ENCODE data around the gene ACOX1. TPM values are rescaled to one million over a fixed set of nuclear protein-coding genes. Genes with fewer than 3 reads are reported as not detected.
A peak's percentile ranks its signal among the peaks of the same experiment; 100 is the strongest.

ACOX1 gene
- total and polyA plus RNA-seq, 2 of the 13 experiments (the other 11 are each of a cell fraction or from before 2014, with no cell fraction given): 86.4 to 120 TPM

DNA sequence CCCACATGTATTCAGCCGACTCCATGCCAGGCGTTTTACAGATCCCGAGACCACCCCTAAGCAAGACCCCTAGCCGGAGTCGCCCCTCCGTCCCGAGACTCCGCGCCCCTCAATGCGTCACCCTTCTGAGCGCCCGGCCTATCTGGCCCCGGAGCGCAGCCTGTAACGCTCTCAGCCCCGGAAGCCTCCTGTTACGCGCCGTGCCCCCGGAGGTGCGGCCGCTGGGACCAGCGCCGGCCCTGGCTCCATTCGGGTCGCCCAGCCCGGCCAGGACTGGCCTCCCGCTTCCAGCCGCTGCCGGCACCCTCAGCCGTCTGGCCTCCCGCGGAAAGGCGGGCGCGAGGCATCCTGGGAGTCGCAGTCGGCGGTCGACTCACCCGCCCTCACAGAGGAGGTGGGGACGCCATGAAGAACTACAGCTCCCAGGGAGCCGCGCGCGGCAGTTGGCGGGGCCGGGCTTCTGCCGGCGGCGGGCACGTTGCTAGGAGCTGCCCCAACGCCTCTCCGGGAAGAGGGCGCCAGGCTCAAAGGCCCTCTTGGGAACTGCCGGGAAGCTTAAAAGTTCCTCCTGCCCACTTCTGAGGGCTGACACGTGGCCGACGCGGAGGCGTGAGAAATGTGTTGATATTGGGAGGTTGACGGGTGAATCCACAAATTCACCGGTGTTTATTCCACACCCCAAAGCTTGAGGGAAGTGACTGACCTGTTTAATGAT lies 38.1 kb downstream of the ACOX1 start, which contains the start of gene FBF1 (continued):
- TF ChIP-seq, protein P1, sequence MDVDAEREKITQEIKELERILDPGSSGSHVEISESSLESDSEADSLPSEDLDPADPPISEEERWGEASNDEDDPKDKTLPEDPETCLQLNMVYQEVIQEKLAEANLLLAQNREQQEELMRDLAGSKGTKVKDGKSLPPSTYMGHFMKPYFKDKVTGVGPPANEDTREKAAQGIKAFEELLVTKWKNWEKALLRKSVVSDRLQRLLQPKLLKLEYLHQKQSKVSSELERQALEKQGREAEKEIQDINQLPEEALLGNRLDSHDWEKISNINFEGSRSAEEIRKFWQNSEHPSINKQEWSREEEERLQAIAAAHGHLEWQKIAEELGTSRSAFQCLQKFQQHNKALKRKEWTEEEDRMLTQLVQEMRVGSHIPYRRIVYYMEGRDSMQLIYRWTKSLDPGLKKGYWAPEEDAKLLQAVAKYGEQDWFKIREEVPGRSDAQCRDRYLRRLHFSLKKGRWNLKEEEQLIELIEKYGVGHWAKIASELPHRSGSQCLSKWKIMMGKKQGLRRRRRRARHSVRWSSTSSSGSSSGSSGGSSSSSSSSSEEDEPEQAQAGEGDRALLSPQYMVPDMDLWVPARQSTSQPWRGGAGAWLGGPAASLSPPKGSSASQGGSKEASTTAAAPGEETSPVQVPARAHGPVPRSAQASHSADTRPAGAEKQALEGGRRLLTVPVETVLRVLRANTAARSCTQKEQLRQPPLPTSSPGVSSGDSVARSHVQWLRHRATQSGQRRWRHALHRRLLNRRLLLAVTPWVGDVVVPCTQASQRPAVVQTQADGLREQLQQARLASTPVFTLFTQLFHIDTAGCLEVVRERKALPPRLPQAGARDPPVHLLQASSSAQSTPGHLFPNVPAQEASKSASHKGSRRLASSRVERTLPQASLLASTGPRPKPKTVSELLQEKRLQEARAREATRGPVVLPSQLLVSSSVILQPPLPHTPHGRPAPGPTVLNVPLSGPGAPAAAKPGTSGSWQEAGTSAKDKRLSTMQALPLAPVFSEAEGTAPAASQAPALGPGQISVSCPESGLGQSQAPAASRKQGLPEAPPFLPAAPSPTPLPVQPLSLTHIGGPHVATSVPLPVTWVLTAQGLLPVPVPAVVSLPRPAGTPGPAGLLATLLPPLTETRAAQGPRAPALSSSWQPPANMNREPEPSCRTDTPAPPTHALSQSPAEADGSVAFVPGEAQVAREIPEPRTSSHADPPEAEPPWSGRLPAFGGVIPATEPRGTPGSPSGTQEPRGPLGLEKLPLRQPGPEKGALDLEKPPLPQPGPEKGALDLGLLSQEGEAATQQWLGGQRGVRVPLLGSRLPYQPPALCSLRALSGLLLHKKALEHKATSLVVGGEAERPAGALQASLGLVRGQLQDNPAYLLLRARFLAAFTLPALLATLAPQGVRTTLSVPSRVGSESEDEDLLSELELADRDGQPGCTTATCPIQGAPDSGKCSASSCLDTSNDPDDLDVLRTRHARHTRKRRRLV (CRISPR knock-in tag; IDR thresholded peaks at IDR 0.05): peak; percentile 82
- TF ChIP-seq, protein P2, sequence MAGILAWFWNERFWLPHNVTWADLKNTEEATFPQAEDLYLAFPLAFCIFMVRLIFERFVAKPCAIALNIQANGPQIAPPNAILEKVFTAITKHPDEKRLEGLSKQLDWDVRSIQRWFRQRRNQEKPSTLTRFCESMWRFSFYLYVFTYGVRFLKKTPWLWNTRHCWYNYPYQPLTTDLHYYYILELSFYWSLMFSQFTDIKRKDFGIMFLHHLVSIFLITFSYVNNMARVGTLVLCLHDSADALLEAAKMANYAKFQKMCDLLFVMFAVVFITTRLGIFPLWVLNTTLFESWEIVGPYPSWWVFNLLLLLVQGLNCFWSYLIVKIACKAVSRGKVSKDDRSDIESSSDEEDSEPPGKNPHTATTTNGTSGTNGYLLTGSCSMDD (CRISPR knock-in tag; IDR thresholded peaks at IDR 0.05): peak; percentile 31; the same call in 1 of the 2 replicates
- TF ChIP-seq U2AF2 (IDR thresholded peaks at IDR 0.05; ENCODE audit: low read depth, low read length) (no peak), ATRX (CRISPR knock-in tag; IDR thresholded peaks at IDR 0.05; ENCODE audit: borderline replicate concordance) (0 out of 2 replicates have a peak, but pooled peaks have one; percentile 51), ZNF713 (CRISPR knock-in tag; IDR thresholded peaks at IDR 0.05) (no peak; the same call in 1 of the 2 replicates), RBFOX2 (IDR thresholded peaks at IDR 0.05; ENCODE audit: low read depth, low read length) (peak; percentile 88), MAZ (IDR thresholded peaks at IDR 0.05; ENCODE audit: borderline replicate concordance, low read depth, low read length) (peak; percentile 87; the same call in 1 of the 2 replicates), MAZ (CRISPR knock-in tag; IDR thresholded peaks at IDR 0.05; ENCODE audit: low read depth) (peak; percentile 98), RAD21 (CRISPR knock-in tag; IDR thresholded peaks at IDR 0.05) (peak; percentile 70), ZNF75D (CRISPR knock-in tag; IDR thresholded peaks at IDR 0.05; ENCODE audit: borderline replicate concordance) (no peak), ZNF451 (CRISPR knock-in tag; IDR thresholded peaks at IDR 0.05) (peak; percentile 83; the same call in 1 of the 2 replicates), CAMTA2 (CRISPR knock-in tag; IDR thresholded peaks at IDR 0.05; ENCODE audit: borderline replicate concordance) (peak; percentile 98; the same call in 1 of the 2 replicates), ZNF337 (CRISPR knock-in tag; IDR thresholded peaks at IDR 0.05; ENCODE audit: borderline replicate concordance, low read depth) (0 out of 2 replicates have a peak, but pooled peaks have one; percentile 11), ZNF138 (CRISPR knock-in tag; IDR thresholded peaks at IDR 0.05; ENCODE audit: low read depth) (0 out of 2 replicates have a peak, but pooled peaks have one; percentile 14)
- TF ChIP-seq, protein P3, sequence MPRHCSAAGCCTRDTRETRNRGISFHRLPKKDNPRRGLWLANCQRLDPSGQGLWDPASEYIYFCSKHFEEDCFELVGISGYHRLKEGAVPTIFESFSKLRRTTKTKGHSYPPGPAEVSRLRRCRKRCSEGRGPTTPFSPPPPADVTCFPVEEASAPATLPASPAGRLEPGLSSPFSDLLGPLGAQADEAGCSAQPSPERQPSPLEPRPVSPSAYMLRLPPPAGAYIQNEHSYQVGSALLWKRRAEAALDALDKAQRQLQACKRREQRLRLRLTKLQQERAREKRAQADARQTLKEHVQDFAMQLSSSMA (CRISPR knock-in tag; IDR thresholded peaks at IDR 0.05): no peak
- TF ChIP-seq, protein P4, sequence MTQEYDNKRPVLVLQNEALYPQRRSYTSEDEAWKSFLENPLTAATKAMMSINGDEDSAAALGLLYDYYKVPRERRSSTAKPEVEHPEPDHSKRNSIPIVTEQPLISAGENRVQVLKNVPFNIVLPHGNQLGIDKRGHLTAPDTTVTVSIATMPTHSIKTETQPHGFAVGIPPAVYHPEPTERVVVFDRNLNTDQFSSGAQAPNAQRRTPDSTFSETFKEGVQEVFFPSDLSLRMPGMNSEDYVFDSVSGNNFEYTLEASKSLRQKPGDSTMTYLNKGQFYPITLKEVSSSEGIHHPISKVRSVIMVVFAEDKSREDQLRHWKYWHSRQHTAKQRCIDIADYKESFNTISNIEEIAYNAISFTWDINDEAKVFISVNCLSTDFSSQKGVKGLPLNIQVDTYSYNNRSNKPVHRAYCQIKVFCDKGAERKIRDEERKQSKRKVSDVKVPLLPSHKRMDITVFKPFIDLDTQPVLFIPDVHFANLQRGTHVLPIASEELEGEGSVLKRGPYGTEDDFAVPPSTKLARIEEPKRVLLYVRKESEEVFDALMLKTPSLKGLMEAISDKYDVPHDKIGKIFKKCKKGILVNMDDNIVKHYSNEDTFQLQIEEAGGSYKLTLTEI (CRISPR knock-in tag; conservative IDR thresholded peaks at IDR 0.05): no peak
- TF ChIP-seq, protein P5, sequence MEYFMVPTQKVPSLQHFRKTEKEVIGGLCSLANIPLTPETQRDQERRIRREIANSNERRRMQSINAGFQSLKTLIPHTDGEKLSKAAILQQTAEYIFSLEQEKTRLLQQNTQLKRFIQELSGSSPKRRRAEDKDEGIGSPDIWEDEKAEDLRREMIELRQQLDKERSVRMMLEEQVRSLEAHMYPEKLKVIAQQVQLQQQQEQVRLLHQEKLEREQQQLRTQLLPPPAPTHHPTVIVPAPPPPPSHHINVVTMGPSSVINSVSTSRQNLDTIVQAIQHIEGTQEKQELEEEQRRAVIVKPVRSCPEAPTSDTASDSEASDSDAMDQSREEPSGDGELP (IDR thresholded peaks at IDR 0.05; ENCODE audit: borderline replicate concordance, low read depth): peak; percentile 74
- TF ChIP-seq, protein P6, sequence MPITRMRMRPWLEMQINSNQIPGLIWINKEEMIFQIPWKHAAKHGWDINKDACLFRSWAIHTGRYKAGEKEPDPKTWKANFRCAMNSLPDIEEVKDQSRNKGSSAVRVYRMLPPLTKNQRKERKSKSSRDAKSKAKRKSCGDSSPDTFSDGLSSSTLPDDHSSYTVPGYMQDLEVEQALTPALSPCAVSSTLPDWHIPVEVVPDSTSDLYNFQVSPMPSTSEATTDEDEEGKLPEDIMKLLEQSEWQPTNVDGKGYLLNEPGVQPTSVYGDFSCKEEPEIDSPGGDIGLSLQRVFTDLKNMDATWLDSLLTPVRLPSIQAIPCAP (CRISPR knock-in tag; IDR thresholded peaks at IDR 0.05; ENCODE audit: low read depth): no peak; the same call in none of the 2 replicates
